Activated CD4-positive, alpha-beta T cell treated with anti-CD3 and anti-CD28 coated beads, Interleukin-2, amount 50 U/mL, for 24 hours (primary cell): Measurements from ENCODE around the gene CENPB.

Source experiments
- DNase-seq, 2 donors: peaks; one replicate each; pipeline ENCODE4 v3.0.0-alpha.2; 2020; ENCODE audit warnings: low read depth in 1 of 2, low spot score in 1 of 2

CENPB gene

GRCh38 chr20:3751305-3751674 lies 35.2 kb downstream of the CENPB start:
- DNase-seq: no peak

DNA sequence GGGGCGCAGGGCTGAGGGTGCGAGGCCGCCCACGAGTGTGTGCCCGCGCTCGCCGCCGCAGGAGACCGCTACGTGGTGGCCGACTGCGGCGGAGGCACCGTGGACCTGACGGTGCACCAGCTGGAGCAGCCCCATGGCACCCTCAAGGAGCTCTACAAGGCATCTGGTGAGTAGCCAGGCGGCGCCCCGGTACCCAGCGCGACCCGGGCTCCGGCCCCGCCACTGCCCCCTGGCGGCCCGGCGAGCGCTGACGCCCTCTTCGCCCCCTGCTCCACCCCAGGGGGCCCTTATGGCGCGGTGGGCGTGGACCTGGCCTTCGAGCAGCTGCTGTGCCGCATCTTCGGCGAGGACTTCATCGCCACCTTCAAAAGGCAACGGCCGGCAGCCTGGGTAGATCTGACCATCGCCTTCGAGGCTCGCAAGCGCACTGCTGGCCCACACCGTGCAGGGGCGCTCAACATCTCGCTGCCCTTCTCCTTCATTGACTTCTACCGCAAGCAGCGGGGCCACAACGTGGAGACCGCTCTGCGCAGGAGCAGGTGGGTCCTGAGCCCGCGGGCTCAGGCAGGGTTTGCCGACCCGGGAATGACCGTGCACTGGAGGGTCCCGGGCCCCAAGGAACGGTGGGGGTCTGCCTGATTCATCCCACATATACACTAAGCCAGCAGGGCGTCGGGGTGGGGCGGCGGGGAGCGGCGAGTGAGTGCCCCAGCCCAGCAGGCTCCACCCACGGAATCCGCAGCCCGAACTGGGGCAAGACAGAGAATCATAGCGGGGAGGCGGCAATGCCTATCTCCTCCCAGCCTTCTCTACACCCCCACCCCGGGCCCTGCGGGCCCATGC lies 36.6 kb downstream of the CENPB start:
- DNase-seq: no peak

GRCh38 chr20:3749087-3749688 lies 37.4 kb downstream of the CENPB start:
- no peak for DNase-seq

DNA sequence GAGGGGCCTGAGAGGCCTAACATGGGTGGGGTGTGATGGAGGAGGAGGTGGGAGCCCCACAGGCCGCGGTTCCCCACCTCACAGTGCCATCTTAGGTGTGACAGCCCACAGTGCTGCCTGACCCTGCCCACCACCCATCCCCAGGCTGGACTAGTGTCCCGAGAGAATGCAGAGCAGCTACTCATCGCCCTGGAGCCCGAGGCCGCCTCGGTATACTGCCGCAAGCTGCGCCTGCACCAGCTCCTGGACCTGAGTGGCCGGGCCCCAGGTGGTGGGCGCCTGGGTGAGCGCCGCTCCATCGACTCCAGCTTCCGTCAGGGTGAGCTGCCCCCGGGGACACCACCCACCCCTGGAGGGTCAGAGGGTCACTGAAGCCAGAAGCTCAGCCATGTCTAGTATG lies 38.5 kb downstream of the CENPB start:
- no peak for DNase-seq

DNA sequence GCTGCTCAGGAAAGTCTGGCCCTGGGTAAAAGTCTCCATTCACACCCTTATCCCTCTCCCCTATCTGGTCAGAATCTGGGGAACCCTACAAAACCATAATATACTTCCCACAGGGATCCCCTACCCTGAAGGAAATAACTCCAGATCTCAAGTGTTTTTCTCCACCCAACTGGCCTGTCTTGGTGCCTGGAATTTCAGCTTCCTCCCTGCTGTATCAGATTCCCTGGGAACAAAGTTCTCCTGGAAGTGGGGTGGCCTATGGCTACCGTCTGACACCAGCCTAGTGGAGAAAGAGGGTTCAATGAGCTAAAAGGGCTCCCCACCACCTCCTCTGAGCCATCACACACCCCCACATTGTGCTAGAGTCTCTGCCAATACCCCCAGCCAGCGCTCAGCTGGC lies 39.1 kb downstream of the CENPB start:
- no peak for DNase-seq

DNA sequence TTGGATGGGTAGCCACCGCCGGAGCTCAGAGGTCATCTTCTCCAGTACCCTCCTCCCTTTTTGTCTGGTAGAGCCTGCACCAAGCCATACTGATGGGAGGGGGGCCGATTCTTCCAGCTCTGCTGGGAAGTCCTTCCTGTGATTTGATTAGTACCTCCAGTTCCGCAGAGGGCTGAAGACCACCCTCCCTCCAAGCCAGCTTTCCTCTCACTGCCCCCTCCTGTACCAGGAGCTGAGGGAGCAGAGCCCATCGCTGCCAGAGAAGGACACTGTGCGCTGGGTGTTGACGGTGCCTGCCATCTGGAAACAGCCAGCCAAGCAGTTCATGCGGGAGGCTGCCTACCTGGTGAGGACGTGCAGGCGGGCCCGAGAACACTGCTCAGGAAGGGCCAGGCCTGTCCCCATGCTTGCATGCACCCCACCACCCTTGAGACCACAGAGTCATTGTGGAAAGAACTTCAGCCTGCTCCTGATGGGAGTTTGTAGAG lies 40.8 kb downstream of the CENPB start:
- DNase-seq: no peak

DNA sequence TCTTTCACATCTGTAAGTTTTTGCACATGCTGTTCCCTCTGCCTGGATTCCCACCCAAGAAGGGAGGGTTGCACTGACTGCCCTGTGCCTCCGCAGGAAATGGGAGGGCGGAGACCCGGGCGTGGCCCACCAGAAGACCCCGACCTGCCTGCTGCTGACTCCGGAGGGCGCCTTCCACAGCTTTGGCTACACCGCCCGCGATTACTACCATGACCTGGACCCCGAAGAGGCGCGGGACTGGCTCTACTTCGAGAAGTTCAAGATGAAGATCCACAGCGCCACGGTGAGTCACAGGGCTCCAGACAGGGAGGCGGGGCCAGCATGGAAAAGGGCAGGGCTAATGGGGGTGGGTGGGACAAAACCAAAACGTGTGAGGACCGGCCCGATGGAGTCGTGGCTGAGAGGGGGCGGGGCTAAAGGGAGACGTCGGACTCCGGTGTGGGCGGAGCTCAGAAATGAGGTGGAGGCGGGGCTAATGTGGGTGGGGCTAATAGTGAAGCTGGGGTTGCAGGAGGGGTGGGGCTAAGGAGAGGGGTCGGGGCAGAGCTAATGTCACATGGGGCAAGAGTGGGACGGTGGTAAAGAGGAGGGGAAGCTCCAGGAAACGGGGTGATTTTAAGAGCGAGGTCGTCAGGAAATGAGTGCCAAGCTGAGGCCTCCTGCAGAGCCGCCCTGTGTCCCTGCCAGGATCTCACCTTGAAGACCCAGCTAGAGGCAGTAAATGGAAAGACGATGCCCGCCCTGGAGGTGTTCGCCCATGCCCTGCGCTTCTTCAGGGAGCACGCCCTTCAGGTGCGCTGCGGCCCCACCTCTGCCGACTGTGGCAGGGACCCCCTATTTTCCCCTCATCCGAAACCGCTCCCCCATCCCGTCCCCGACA lies 41.5 kb downstream of the CENPB start:
- DNase-seq: peak; percentile 43 to 67

DNA sequence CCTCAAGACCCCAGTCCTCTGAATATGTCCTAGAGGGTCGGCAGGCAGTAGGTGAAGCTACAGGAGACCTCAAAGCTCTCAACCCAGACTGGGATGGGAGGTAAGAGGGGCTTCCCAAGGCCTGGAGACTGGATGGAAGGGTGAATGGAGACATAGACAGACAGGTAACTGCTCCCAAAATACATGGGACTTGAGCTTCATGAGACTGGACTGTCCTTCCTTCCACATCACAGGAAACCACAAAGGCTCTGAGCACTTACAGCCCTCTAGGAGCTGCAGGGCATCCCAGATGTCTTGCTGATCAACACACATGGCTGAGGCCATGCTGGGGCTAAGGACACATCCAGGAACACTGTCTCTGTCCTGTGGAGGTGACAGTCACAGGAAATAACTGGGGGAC lies 42.5 kb downstream of the CENPB start:
- no peak for DNase-seq

DNA sequence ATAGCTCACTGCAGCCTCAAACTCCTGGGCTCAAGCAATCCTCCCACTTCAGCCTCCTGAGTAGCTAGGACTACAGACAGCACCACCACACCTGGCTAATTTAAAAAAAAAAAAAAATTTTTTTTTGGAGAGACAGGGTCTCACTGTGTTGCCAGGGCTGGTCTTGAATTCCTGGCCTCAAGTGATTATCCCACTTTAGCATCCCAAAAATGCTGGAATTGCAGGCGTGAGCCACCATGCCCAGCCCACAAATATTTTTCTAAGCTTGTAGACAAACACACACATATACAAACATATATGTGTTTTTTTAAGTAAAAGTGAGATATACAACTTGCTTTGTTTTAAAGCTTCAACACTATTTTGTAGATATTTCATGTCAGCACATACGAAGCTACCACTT lies 43.3 kb downstream of the CENPB start:
- no peak for DNase-seq

DNA sequence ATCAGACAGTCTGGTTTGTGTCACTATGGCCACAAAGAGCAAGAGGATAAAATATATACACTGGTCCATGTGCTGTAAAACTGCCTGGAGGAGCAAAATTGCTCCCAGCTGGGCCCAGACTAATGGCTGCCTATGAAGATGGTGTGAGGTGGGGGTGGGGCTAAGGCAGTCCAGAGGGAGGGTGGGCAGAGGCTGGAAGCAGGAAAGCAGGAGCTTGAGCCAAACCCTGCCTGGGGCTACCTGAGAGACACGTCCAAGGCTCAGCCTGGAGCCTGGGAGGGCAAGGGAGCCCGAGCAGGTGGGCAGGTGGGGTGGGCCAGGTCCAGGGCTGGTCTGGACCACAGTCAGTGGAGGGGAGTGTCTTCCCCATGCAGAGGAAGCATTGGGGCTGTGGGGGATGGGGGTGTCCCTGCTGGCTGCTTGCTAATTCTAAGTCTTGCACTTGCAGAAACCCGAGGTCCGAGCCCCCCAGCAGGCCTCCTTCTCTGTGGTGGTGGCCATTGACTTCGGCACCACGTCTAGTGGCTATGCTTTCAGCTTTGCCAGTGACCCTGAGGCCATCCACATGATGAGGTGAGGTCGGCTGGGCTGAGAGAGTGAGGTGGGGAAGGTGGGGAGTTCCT lies 44.6 kb downstream of the CENPB start:
- DNase-seq: no peak

DNA sequence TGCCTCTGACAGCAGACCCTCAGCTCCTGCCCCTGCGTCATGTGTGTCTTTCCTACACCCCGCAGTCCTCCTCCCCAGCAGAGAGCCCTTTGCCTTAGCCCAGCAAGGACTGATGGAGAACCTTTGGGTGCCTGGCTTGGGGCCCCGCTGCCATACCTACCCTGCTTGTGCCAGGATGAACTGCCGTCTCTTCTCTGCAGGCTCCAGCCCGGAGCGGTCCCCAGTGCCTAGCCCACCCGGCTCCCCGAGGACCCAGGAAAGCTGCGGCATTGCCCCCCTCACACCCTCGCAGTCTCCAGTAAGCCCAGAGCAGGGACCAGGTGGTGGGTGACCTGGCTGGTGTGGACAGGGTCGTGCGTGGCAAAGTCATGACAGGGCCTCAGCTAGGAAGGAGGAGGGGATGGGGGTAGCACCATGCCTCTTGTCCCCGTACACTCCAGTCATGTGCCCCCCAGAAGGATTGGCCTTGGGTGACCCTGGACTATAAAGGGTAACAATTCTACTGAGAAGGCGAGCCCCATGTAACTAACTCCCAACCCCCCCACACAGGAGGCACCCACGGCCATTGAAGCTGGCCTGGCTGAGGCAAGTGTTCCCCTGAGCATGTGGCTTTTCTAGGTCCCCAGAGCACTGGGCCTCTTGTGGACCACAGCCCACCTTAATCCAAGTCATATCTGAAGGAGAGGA lies 45.8 kb downstream of the CENPB start:
- DNase-seq: no peak

DNA sequence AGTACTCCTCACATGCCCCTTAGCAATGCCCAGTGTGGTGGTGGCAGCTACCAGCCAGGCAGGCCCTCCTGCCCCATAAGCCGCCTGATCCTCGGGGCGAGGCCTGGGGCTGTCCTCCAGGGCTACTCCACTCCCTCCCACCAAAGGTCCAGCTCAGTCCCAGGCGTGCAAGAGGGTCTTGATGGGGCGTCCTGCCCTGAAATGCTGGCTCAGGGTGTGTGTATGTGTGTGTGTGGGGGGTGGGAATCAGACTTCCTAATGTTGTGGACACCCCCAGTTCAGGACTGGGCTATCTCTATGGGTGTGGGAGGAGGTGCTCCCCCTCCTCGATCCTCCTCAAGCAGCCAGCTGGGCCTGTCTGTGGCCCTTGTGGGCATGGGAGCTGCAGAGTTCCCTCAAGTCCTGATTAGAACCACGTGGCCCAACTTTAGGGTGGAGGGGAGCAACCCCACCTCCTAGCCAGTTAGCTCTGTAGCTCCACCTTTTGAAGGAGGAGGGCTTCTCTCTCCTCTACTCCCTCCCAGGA lies 46.6 kb downstream of the CENPB start:
- no peak for DNase-seq

- DNase-seq: no peak
These were observed 47.2 kb downstream of the CENPB start for GRCh38 chr20:3739054-3739925.

GRCh38 chr20:3738111-3739053 lies 48.2 kb downstream of the CENPB start:
- DNase-seq: no peak

DNA sequence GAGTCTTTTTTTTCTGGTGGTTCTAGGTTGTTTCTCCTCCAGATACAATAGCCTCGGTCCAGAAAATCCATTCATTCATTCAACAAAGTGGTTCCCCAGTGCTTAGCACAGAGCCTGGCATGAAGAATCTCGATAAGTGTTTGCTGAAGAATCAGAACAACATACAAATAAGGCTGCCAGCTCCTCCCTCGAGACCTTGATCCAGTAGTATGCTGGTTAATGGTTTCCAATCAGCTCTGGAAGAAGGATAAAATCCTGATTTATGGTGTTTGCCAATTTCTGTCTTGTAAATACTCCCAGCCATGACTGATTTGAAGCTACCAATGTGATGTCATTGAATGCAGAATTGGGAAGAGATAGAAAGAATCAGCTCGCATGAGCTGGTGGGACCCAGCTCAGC lies 50.8 kb downstream of the CENPB start:
- DNase-seq: no peak

GRCh38 chr20:3734111-3734843 lies 52.3 kb downstream of the CENPB start:
- no peak for DNase-seq
